HepG2 (cell line): ENCODE measurements around the gene ANO6.

Source experiments
- MAFF ChIP-seq: IDR thresholded peaks from 2 replicates; pipeline ENCODE4 v1.6.1; 2011; ENCODE audit warnings: low read depth, low read length, improper control_type of control experiment
- MTF2 ChIP-seq: sonication (generic); formaldehyde crosslinking; IDR thresholded peaks from 2 replicates; pipeline ENCODE4 v1.5.0; 2020; ENCODE audit warnings: missing genetic modification reagents, borderline replicate concordance
- ZNF616 ChIP-seq: sonication (generic); formaldehyde crosslinking; IDR thresholded peaks from 2 replicates; pipeline ENCODE4 v1.5.0; 2020; ENCODE audit warnings: low read depth, mild to moderate bottlenecking, missing genetic modification reagents
- TF ChIP-seq, protein P1 (sequence below): IDR thresholded peaks from 2 replicates; pipeline ENCODE4 v1.6.1; 2016; ENCODE audit warnings: low read depth
- TF ChIP-seq, protein P2 (sequence below): sonication (generic); formaldehyde crosslinking; IDR thresholded peaks from 2 replicates; pipeline ENCODE4 v1.5.0; 2020; ENCODE audit warnings: missing genetic modification reagents, mild to moderate bottlenecking, borderline replicate concordance
- TF ChIP-seq, protein P3 (sequence below): sonication (generic); formaldehyde crosslinking; IDR thresholded peaks from 2 replicates; pipeline ENCODE4 v1.8.1; 2023; ENCODE audit warnings: mild to moderate bottlenecking, missing genetic modification reagents, borderline replicate concordance
- TF ChIP-seq, protein P4 (sequence below): sonication (generic); formaldehyde crosslinking; IDR thresholded peaks from 2 replicates; pipeline ENCODE4 v1.5.0; 2020; ENCODE audit warnings: mild to moderate bottlenecking, missing genetic modification reagents, moderate library complexity

DNA sequence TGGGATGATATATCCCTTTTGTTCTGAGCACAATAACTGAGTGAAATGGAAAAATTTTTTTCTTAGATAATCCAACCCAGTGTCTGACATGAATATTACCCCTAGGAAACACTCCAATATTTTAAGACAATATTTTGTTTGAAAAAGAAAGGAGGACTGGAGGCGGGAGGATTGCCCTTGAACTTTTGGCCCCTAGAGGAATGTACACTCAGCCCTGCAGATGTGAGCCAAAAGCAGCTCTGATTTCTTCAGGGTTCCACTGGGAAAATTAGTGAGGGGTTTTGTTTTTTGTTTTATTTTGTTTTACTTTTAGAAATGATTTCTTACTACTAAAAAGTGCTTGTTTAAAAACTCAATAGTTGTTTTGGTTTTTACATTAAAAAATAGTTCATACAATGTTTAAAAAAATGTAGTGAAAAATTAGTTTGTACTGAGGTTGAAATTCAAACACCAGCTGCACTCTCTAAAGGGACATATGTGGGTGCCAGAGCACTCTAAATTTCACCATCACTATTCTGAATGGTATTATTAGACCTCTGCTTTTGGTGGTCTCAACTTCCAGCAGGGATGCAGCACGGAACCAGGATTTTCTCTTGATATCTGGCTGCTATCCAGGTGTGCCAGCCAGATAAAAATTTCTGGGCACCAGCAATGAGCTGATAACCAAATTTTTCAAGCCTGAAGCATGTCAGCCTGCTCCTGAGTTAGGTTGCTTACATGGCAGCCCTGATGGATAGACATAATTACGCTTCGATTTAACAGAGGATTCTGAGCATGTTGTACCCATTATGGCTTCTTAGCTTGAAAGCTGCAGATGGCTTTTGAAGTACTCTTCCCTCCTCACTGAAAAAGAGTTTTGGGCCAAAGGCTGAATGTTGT is 141.9 kb downstream of the ANO6 start:
- TF ChIP-seq ZNF616 (no peak), MTF2 (CRISPR knock-in tag) (no peak), MAFF (no peak)
- TF ChIP-seq, protein P1, sequence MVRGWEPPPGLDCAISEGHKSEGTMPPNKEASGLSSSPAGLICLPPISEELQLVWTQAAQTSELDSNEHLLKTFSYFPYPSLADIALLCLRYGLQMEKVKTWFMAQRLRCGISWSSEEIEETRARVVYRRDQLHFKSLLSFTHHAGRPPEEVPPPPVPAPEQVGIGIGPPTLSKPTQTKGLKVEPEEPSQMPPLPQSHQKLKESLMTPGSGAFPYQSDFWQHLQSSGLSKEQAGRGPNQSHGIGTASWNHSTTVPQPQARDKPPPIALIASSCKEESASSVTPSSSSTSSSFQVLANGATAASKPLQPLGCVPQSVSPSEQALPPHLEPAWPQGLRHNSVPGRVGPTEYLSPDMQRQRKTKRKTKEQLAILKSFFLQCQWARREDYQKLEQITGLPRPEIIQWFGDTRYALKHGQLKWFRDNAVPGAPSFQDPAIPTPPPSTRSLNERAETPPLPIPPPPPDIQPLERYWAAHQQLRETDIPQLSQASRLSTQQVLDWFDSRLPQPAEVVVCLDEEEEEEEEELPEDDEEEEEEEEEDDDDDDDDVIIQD (CRISPR knock-in tag) = no peak
- TF ChIP-seq, protein P2, sequence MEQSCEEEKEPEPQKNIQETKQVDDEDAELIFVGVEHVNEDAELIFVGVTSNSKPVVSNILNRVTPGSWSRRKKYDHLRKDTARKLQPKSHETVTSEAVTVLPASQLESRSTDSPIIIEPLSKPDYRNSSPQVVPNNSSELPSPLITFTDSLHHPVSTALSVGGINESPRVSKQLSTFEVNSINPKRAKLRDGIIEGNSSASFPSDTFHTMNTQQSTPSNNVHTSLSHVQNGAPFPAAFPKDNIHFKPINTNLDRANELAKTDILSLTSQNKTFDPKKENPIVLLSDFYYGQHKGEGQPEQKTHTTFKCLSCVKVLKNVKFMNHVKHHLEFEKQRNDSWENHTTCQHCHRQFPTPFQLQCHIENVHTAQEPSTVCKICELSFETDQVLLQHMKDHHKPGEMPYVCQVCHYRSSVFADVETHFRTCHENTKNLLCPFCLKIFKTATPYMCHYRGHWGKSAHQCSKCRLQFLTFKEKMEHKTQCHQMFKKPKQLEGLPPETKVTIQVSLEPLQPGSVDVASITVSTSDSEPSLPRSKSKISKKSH = no peak
- TF ChIP-seq, protein P3, sequence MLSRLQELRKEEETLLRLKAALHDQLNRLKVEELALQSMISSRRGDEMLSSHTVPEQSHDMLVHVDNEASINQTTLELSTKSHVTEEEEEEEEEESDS (CRISPR knock-in tag) = no peak
- TF ChIP-seq, protein P4, sequence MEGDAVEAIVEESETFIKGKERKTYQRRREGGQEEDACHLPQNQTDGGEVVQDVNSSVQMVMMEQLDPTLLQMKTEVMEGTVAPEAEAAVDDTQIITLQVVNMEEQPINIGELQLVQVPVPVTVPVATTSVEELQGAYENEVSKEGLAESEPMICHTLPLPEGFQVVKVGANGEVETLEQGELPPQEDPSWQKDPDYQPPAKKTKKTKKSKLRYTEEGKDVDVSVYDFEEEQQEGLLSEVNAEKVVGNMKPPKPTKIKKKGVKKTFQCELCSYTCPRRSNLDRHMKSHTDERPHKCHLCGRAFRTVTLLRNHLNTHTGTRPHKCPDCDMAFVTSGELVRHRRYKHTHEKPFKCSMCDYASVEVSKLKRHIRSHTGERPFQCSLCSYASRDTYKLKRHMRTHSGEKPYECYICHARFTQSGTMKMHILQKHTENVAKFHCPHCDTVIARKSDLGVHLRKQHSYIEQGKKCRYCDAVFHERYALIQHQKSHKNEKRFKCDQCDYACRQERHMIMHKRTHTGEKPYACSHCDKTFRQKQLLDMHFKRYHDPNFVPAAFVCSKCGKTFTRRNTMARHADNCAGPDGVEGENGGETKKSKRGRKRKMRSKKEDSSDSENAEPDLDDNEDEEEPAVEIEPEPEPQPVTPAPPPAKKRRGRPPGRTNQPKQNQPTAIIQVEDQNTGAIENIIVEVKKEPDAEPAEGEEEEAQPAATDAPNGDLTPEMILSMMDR (CRISPR knock-in tag) = no peak
